ENCODE measurements around the gene ZNF497. TPM values are rescaled to one million over a fixed set of nuclear protein-coding genes. Genes with fewer than 3 reads are reported as not detected.
A peak's percentile ranks its signal among the peaks of the same experiment; 100 is the strongest.

ZNF497 gene
- total and polyA plus RNA-seq, 2 of the 13 experiments (the other 11 are each of a cell fraction or from before 2014, with no cell fraction given) = 1.5 to 1.9 TPM

DNA sequence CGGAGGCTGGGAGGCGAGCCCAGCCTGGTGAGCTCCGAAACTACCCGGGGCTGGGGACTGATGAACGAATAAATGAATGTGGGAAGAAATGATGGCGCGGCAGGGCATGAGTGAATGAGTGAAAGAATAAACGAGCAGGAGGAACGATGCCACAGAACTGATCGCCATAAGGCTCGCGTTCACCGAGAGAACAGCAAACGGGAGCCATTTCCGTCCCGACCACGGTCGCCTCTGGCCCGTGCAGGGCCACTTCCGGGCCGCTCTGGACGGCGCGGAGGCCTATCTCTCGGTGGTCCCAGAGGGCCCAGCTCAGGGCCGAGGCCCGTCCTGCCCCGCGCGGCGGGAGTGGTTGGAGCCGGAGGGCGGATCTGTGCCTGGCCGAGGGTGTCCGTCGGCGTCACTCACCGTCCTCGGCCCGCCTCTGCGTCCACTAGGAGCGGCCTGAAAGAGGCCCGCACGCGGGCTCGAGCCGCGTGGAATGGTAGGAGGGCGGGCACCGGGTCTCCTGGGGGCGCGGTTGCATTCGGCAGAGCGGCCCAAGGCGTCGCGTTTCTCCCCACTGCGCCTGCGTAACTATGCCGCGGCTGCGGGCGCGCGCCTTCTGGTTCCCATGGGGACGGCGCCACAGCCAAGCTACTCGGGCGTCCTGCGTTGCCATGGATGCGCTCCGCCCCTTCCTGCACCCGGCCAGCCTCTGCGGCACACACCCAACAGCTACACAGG, at the start of gene ZNF497 (continued):
- TF ChIP-seq NFATC3 (CRISPR knock-in tag; IDR thresholded peaks at IDR 0.05) = no peak
- TF ChIP-seq, protein P1, sequence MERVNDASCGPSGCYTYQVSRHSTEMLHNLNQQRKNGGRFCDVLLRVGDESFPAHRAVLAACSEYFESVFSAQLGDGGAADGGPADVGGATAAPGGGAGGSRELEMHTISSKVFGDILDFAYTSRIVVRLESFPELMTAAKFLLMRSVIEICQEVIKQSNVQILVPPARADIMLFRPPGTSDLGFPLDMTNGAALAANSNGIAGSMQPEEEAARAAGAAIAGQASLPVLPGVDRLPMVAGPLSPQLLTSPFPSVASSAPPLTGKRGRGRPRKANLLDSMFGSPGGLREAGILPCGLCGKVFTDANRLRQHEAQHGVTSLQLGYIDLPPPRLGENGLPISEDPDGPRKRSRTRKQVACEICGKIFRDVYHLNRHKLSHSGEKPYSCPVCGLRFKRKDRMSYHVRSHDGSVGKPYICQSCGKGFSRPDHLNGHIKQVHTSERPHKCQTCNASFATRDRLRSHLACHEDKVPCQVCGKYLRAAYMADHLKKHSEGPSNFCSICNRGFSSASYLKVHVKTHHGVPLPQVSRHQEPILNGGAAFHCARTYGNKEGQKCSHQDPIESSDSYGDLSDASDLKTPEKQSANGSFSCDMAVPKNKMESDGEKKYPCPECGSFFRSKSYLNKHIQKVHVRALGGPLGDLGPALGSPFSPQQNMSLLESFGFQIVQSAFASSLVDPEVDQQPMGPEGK (CRISPR knock-in tag; IDR thresholded peaks at IDR 0.05) = peak; percentile 53; the same call in 1 of the 2 replicates
- TF ChIP-seq, protein P2, sequence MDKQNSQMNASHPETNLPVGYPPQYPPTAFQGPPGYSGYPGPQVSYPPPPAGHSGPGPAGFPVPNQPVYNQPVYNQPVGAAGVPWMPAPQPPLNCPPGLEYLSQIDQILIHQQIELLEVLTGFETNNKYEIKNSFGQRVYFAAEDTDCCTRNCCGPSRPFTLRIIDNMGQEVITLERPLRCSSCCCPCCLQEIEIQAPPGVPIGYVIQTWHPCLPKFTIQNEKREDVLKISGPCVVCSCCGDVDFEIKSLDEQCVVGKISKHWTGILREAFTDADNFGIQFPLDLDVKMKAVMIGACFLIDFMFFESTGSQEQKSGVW (CRISPR knock-in tag; IDR thresholded peaks at IDR 0.05; ENCODE audit: borderline replicate concordance) = no peak
- TF ChIP-seq MAZ (IDR thresholded peaks at IDR 0.05; ENCODE audit: borderline replicate concordance, low read depth, low read length) = no peak; the same call in 1 of the 2 replicates
- no peak; the same call in 1 of the 2 replicates for TF ChIP-seq MAZ (CRISPR knock-in tag; IDR thresholded peaks at IDR 0.05; ENCODE audit: low read depth)
- 0 out of 2 replicates have a peak, but pooled peaks have one; percentile 9 for TF ChIP-seq ETV6 (CRISPR knock-in tag; conservative IDR thresholded peaks at IDR 0.05)
- TF ChIP-seq ZBTB8A (CRISPR knock-in tag; IDR thresholded peaks at IDR 0.05; ENCODE audit: borderline replicate concordance, low read depth) = no peak
- TF ChIP-seq MED13 (CRISPR knock-in tag; IDR thresholded peaks at IDR 0.05) = peak; percentile 72
- TF ChIP-seq ZNF749 (CRISPR knock-in tag; IDR thresholded peaks at IDR 0.05; ENCODE audit: borderline replicate concordance) = no peak
- peak; percentile 91 for TF ChIP-seq PHF20 (CRISPR knock-in tag; IDR thresholded peaks at IDR 0.05)
- TF ChIP-seq, protein P3, sequence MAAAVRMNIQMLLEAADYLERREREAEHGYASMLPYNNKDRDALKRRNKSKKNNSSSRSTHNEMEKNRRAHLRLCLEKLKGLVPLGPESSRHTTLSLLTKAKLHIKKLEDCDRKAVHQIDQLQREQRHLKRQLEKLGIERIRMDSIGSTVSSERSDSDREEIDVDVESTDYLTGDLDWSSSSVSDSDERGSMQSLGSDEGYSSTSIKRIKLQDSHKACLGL (CRISPR knock-in tag; IDR thresholded peaks at IDR 0.05) = peak; percentile 87; the same call in 1 of the 2 replicates
- no peak; the same call in 1 of the 2 replicates for TF ChIP-seq ZNF24 (IDR thresholded peaks at IDR 0.05)
- TF ChIP-seq PHF5A (CRISPR knock-in tag; IDR thresholded peaks at IDR 0.05; ENCODE audit: low read depth, unreplicated experiment) = no peak
- TF ChIP-seq, protein P4, sequence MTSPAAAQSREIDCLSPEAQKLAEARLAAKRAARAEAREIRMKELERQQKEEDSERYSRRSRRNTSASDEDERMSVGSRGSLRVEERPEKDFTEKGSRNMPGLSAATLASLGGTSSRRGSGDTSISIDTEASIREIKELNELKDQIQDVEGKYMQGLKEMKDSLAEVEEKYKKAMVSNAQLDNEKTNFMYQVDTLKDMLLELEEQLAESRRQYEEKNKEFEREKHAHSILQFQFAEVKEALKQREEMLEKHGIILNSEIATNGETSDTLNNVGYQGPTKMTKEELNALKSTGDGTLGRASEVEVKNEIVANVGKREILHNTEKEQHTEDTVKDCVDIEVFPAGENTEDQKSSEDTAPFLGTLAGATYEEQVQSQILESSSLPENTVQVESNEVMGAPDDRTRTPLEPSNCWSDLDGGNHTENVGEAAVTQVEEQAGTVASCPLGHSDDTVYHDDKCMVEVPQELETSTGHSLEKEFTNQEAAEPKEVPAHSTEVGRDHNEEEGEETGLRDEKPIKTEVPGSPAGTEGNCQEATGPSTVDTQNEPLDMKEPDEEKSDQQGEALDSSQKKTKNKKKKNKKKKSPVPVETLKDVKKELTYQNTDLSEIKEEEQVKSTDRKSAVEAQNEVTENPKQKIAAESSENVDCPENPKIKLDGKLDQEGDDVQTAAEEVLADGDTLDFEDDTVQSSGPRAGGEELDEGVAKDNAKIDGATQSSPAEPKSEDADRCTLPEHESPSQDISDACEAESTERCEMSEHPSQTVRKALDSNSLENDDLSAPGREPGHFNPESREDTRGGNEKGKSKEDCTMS (CRISPR knock-in tag; conservative IDR thresholded peaks at IDR 0.05) = no peak
- no peak; the same call in 1 of the 2 replicates for TF ChIP-seq HOXA9 (CRISPR knock-in tag; IDR thresholded peaks at IDR 0.05; ENCODE audit: borderline replicate concordance)
- TF ChIP-seq, protein P5, sequence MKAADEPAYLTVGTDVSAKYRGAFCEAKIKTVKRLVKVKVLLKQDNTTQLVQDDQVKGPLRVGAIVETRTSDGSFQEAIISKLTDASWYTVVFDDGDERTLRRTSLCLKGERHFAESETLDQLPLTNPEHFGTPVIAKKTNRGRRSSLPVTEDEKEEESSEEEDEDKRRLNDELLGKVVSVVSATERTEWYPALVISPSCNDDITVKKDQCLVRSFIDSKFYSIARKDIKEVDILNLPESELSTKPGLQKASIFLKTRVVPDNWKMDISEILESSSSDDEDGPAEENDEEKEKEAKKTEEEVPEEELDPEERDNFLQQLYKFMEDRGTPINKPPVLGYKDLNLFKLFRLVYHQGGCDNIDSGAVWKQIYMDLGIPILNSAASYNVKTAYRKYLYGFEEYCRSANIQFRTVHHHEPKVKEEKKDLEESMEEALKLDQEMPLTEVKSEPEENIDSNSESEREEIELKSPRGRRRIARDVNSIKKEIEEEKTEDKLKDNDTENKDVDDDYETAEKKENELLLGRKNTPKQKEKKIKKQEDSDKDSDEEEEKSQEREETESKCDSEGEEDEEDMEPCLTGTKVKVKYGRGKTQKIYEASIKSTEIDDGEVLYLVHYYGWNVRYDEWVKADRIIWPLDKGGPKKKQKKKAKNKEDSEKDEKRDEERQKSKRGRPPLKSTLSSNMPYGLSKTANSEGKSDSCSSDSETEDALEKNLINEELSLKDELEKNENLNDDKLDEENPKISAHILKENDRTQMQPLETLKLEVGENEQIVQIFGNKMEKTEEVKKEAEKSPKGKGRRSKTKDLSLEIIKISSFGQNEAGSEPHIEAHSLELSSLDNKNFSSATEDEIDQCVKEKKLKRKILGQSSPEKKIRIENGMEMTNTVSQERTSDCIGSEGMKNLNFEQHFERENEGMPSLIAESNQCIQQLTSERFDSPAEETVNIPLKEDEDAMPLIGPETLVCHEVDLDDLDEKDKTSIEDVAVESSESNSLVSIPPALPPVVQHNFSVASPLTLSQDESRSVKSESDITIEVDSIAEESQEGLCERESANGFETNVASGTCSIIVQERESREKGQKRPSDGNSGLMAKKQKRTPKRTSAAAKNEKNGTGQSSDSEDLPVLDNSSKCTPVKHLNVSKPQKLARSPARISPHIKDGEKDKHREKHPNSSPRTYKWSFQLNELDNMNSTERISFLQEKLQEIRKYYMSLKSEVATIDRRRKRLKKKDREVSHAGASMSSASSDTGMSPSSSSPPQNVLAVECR (CRISPR knock-in tag; IDR thresholded peaks at IDR 0.05; ENCODE audit: borderline replicate concordance) = peak; percentile 99
- TF ChIP-seq ZNF234 (CRISPR knock-in tag; conservative IDR thresholded peaks at IDR 0.05) = no peak
